Measurements from ENCODE around the gene RBFOX2. TPM values are rescaled to one million over a fixed set of nuclear protein-coding genes. Genes with fewer than 3 reads are reported as not detected.

The RBFOX2 gene
- total RNA-seq, 4 donors from 2014 or later: 50.2 to 75.6 (median 71.4) TPM

DNA sequence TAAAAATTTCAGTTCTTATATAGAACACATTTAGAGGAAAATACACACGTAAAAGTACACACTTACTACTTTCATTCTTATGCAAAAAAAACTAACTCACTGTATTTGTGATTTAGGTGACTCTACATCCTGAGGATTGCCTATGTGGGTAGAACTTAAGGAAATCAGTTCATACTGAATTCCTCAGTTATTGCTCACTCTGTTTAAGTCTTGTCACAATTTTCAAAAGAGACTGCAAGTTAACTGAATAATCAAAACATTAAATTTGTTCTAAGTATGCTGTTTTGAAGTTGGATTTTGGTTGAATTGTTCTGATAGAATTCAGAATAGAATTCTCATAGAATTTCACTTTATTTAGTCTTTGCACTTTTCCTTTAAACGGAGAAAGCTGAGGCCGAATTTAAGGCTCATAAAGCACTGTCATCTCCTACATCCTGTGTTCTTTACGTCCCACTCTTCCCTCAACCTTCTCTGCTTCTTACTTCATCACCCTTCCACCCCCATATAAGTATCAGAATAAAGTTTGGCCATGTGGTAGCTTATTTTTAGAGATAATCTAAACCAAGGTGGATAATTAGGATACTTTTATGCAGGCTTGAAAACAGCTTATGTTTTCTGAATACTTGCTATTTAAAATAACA, 251.2 kb downstream of the RBFOX2 start:
- H3K4me1 ChIP-seq: peaks cover 0 to 19% (median 2%) of the 10 kb centered on the region in 4 donors
- no peaks in the 10 kb centered on the region for H3K9me3 ChIP-seq
- no peaks in the 10 kb centered on the region for H3K27me3 ChIP-seq
- H3K27ac ChIP-seq: no peak overlapping the region
- no peak for DNase-seq (ENCODE audit: low spot score in 2 of 2)
- no peak overlapping the region for H3K4me3 ChIP-seq
- H3K36me3 ChIP-seq: no peaks in the 10 kb centered on the region
- 74 to 79% methylated on average over 4 of the region's 4 CpGs for WGBS, 2 donors
- TF ChIP-seq POLR2A (IDR thresholded peaks at IDR 0.05) (no peak), EP300 (IDR thresholded peaks at IDR 0.05) (no peak)
- TF ChIP-seq, protein P1, sequence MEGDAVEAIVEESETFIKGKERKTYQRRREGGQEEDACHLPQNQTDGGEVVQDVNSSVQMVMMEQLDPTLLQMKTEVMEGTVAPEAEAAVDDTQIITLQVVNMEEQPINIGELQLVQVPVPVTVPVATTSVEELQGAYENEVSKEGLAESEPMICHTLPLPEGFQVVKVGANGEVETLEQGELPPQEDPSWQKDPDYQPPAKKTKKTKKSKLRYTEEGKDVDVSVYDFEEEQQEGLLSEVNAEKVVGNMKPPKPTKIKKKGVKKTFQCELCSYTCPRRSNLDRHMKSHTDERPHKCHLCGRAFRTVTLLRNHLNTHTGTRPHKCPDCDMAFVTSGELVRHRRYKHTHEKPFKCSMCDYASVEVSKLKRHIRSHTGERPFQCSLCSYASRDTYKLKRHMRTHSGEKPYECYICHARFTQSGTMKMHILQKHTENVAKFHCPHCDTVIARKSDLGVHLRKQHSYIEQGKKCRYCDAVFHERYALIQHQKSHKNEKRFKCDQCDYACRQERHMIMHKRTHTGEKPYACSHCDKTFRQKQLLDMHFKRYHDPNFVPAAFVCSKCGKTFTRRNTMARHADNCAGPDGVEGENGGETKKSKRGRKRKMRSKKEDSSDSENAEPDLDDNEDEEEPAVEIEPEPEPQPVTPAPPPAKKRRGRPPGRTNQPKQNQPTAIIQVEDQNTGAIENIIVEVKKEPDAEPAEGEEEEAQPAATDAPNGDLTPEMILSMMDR (IDR thresholded peaks at IDR 0.05): no peak

DNA sequence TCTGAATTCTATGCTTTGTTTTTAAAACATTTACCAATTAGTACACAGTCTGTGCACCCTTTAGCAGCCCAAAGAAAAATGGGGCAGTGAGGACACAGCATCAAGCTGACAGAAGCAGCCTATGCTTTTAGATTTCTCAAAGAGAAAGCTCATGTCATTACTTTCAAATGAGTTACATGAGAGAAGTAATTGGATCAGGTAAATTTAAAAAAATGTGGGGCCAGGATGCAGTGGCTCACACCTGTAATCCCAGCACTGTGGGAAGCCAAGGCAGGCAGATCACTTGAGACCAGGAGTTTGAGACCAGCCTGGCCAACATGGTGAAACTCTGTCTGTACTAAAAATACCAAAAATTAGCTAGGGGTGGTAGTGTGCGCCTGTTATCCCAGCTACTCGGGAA, 253.3 kb downstream of the RBFOX2 start:
- peaks cover 0 to 16% (median 2%) of the 10 kb centered on the region in 4 donors for H3K4me1 ChIP-seq
- no peaks in the 10 kb centered on the region for H3K36me3 ChIP-seq
- H3K9me3 ChIP-seq: no peaks in the 10 kb centered on the region
- no peak for DNase-seq (ENCODE audit: low spot score in 2 of 2)
- peak overlapping the region in 1 of 4 donors; percentile 50 for H3K27ac ChIP-seq
- TF ChIP-seq EP300 (IDR thresholded peaks at IDR 0.05) (no peak), POLR2A (IDR thresholded peaks at IDR 0.05) (no peak)
- TF ChIP-seq, protein P1 (IDR thresholded peaks at IDR 0.05): no peak
- no peak overlapping the region for H3K4me3 ChIP-seq
- no peaks in the 10 kb centered on the region for H3K27me3 ChIP-seq
- WGBS, 2 donors: 70 to 84% methylated on average over 2 of the region's 2 CpGs

GRCh38 chr22:35769974-35770373, 258.6 kb downstream of the RBFOX2 start:
- TF ChIP-seq EP300 (IDR thresholded peaks at IDR 0.05): no peak
- TF ChIP-seq POLR2A (IDR thresholded peaks at IDR 0.05): no peak
- TF ChIP-seq, protein P1 (IDR thresholded peaks at IDR 0.05): no peak

DNA sequence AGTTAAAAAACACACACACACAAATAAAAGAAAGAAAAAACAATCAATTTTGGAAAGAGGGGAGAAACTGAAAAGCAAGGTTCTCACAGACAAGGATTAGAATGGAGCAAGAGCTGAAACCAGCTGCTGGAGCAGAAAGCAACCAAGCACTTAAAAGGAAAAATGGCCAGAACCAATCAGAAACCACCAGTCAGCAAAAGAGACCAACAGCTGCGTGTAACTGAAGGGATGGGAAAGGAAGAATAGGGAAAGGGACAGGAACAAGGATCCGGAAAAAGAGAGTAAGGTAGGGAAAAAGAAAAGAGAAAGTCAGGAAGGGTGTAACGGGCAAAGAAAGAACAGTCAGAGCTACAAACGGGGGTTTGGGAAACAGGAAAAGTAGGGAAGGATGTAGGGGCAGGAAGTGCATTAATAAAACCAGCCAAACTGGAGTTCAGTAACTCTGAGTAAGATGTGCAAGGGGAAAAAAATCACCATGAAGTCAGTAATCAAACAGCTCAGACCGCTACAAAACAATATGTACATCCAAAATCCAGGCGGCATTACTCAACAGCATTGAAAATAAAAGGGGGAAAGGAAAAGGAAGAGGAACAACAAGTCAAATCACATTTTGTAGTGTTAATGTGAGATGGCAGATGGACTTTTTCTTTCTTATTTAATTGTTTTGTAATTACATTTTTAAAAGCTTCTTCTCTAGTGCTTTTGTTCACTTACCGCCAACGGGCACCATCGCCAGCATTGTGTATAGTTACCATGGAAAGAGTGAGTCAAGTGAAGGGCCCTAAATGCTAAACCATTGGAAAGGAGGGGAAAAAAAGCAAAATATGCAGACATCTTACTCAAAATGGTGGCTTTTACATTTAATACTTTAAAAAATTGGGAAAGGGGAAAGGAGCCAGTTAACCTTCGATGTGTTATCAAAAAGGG, 261.7 kb downstream of the RBFOX2 start:
- Histone ChIP-seq H3K27ac (no peak overlapping the region), H3K36me3 (peaks cover 0 to 9% (median 0%) of the 10 kb centered on the region in 3 donors), H3K4me3 (no peak overlapping the region), H3K27me3 (no peaks in the 10 kb centered on the region), H3K4me1 (peaks cover 0 to 5% (median 0%) of the 10 kb centered on the region in 4 donors), H3K9me3 (no peaks in the 10 kb centered on the region)
- DNase-seq (ENCODE audit: low spot score in 2 of 2): no peak
- WGBS, 2 donors: 72 to 73% methylated on average over 10 of the region's 10 CpGs
- TF ChIP-seq POLR2A (IDR thresholded peaks at IDR 0.05) (no peak), EP300 (IDR thresholded peaks at IDR 0.05) (no peak)
- TF ChIP-seq, protein P1 (IDR thresholded peaks at IDR 0.05): no peak

More at GRCh38 chr22:35769974-35770373, 258.6 kb downstream of the RBFOX2 start:
- peaks cover 0 to 11% (median 0%) of the 10 kb centered on the region in 4 donors for H3K4me1 ChIP-seq
- H3K4me3 ChIP-seq: no peak overlapping the region
- no peak overlapping the region for H3K27ac ChIP-seq
- no peak for DNase-seq (ENCODE audit: low spot score in 2 of 2)
- H3K36me3 ChIP-seq: no peaks in the 10 kb centered on the region
- H3K27me3 ChIP-seq: no peaks in the 10 kb centered on the region
- no peaks in the 10 kb centered on the region for H3K9me3 ChIP-seq

DNA sequence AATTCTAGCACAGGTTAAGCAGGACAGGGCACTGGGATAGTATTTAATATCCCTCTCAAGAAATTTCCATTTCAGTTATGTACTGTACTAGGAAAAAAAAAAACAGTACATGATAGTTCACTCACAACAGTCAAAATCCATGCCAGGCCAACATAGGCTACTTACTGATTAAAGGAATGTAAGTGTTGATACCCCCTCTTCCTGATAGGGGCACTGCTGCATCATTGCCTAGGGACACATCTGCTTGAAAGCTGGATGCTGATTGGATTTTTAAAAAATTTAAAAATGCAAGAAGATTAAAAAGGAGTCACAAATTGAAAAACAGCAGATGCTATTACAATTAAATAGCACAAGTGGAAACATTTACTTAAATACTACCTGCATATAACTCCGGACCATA, 267.6 kb downstream of the RBFOX2 start:
- Histone ChIP-seq H3K9me3 (no peaks in the 10 kb centered on the region), H3K36me3 (peaks cover 0 to 30% (median 0%) of the 10 kb centered on the region in 3 donors), H3K4me1 (no peaks in the 10 kb centered on the region), H3K27ac (no peak overlapping the region), H3K27me3 (no peaks in the 10 kb centered on the region), H3K4me3 (no peak overlapping the region)
- DNase-seq (ENCODE audit: low spot score in 2 of 2): no peak
- TF ChIP-seq POLR2A (IDR thresholded peaks at IDR 0.05): no peak
- TF ChIP-seq, protein P1 (IDR thresholded peaks at IDR 0.05): peak in 4 of 5 experiments; percentile 7 to 19 (median 14)
- 94 to 98% methylated on average over 1 of the region's 1 CpG for WGBS, 2 donors

Data from tibial nerve (tissue), 4 donors.